NCI-H774 (cell line): ENCODE results near the gene COL4A2.

ENCODE experiments used
- DNase-seq: peaks from one replicate; lab custom pipeline; 2025; lab: John Stamatoyannopoulos, UW

The COL4A2 gene

DNA sequence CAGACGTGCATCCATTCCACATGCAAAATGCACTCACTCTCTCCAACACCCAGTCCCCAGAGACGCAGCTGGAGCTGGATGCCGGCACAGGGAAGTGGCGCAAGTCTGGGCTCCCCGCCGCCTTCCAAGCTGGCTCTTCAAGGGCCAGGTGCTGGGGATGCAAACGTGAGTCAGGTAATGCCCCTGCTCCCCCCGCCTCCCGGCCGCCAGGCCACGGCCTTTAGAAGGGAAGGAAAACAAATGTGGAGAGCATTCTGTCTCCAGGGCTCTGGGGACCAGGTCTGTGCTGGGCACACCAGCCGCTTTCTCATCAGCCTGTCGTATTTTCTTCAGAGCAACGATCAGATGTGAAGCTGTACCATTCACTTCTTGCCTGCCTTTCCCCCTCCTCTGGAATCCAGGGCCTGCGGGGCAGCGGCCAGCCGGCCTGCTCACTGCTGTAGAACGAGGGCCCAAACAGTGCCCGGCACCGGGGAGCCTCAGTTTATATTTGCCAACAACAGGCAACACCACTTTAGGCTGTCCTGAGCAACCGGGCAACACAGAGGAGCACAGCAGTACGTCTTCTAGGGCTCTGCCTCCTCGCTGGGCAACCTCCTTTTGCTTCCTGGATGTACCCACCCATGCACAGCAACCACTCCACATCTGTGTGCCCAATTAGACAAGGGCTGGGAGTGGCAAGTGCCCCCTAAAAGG lies 250.7 kb downstream of the COL4A2 start:
- DNase-seq, result peak; percentile 80

DNA sequence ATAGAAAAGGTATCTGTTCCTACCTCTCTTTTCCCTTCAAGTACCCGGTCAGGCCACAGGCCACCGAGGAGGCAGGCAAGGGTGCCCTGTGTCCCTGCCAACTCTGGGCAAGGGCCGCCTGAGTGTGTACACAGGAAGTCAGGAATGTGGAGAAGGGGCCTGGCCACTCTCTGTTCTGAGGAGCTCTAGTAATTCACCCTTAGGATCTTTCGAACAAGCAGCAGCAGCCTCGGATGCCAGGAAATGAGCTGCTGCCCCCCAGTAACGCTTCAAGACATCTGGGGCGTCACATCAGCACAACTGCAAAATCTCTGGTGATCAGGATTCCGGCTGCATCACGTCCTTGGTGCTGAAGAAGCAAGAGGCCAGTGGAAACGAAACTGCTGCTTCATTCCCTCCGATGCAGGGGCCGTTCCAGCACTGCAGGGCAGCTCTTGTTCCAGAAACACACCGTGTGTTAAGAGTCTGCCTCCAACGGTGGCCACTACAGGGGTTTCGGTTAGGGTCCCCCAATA lies 252.4 kb downstream of the COL4A2 start:
- DNase-seq, result no peak

DNA sequence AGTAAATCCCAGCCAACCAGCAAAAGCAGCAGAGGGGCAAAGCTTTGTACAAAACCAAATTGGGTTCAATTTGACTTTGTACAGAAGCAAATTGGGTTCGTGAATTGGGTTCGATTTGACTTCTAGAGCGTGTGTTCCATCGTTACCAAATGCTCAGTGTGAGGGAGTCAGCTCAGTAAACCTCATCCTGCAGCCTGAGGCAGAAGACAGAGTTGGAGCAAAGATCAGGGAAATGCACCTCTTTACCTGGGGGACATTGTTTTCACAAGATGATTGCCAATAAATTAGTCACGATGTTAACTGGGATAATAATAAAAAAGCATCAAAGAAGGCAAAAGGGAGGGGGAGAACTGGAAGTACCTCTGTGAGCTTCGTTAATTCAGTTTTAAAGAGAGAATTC lies 252.9 kb downstream of the COL4A2 start:
- DNase-seq, result no peak

DNA sequence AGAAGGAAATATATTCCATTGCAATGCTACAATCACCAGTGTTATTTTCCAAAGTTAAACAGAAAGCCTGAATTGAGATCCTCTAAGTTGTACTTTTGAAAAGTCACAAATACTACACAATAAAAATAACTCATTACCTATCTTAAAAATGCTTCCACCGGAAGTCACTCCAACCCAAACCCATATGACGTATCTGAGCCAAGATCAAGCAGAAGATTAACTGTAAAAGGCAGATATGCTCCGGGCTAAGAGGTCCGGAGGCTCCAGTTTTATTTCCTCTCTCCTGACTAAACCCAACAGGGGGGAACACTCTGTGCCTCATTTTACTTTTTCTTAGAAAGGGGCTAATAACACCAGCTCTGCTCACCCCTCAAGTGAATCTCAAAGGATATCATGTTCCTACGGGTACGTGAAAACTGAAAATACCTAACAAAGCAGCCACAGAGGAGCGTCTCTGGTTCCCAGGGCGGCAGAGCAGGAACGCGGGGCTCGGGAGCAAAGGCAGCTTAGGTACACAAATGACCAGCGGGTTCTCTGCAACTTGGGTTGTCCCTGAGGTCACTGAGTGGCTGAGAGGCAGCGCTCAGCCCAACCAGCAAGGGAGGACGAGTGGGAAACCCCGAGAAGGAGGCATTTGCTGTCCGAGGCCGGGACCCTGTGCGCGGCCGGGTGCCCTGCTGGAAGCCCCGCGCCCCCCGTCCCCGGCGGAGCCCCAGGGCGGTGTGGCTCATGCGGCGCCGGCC lies 253.7 kb downstream of the COL4A2 start:
- DNase-seq, result peak; percentile 75

DNA sequence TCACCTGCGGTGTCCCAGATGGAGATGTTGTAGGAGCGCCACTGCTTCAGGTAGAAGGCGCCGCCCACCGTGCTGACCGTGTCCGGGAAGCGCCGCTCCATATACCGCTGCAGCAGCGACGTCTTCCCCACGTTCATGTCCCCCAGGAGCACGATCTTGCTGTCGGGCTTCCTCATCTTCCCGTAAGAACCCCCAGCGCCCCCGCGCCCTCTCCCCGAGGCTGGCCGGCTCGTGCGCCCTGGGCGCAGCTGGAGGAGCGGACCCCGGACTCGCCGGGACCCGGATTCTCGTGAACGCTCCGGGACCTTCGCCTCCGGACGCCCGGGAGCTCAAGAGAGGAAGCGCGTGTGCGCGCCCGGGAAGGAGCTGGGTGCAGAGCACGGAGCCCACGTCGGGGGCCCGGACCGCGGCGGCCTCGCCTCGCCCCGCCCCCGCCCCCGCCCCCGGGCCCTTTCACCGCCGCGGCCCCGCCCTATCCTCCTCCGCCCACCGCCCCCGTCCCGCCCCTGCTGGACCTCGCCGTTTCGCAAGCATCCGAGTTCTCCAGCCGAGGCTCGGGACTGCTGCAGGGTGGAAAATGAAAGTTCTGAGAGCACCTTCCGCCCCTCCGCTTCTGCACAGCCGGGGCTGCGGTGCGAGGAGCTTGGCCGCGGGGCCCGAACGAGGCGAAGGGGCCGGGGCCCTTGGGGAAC lies 254.4 kb downstream of the COL4A2 start, which contains the start of gene RAB20:
Gene RAB20, minus strand, starts transcription at position 379 of the 692 bp plus-strand sequence. Its CDS starts 203 bp downstream, at position 176.
- peak; percentile 92 for DNase-seq

DNA sequence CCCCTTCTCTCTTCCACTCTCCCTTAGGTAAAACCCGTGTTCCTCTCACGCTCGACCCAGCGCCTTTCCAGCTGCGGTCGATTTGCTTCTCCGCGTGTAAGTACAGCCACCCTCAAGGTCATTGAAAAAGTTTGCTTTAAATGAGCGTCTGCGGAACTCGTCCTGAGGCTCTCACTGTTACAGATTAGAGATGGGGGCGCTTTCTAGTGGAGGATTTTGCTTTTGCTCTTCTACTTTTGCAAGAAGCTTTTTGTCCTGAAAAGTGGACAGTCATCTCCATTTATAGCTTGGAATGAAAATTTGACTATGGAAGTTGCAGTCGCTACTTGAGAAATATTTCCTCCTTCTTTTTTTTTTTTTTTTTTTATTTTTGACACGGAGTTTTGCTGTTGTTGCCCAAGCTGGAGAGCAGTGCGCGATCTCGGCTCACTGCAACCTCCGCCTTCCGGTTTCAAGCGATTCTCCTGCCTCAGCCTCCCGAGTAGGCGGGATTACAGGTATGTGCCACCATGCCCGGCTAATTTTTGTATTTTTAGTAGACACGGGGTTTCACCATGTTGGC lies 255.0 kb downstream of the COL4A2 start:
- no peak for DNase-seq
